ENCODE results near the gene TRIM41.
"Not testable (repeated sequence)": the region's sequence is repeated elsewhere in the genome, so short reads cannot be mapped to it uniquely, and the experiment has no call there.

Gene TRIM41

DNA sequence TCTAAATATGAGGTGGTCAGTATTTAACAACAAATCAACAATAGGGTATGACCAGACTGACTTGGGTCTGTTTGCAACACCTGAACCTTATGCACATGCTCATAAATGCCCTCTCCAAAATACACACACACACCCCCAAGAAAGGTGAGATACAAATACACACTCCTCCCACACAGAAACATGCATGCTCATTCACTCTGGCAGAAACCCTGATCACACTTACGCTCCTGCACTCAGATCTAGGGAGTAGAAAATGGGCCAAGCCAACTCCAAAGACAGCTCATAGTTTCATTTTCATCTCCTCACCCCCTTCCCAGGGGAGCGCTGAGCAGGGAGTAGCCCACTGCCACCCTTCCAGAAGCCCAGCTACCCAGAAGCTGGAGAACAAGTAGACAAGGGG is 29.4 kb upstream of the TRIM41 start:
- DNase-seq = no peak

DNA sequence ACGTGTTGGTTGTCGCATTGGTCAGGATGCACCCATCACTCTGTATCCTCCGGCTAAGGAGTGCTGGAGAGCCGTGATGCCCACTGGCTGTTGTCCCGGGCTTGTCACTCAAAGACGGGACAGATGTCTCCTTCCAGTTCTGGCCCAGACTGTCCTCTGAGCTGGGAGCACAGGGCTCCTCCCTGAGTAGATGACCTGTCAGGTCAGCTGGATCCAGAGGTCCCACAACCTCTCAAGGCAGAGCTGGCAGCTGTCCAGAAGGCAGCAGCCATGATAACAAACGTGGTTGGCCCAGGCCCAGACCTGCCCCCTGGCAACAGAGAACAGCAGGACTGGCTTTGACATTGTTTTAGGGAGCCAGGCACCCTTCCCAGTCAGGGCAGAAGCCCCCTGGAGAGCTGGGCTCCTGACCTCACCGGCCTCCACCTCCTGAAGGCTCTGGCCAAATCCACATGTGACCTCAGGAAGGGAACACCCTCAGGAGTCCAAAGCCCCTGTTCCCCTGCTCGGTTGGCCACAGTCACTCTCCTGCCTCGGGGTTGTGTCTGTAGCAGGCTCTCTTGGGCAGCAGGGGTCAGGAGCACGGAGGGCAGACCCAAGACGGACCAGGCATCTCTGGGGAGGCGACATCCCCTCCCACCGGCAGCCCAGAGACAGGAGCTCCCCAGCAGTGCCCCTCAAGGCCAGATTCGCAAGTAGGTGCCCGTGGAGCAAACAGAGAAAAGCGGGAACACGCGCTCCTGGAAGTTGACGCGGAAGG is 28.4 kb upstream of the TRIM41 start:
- no peak for DNase-seq

DNA sequence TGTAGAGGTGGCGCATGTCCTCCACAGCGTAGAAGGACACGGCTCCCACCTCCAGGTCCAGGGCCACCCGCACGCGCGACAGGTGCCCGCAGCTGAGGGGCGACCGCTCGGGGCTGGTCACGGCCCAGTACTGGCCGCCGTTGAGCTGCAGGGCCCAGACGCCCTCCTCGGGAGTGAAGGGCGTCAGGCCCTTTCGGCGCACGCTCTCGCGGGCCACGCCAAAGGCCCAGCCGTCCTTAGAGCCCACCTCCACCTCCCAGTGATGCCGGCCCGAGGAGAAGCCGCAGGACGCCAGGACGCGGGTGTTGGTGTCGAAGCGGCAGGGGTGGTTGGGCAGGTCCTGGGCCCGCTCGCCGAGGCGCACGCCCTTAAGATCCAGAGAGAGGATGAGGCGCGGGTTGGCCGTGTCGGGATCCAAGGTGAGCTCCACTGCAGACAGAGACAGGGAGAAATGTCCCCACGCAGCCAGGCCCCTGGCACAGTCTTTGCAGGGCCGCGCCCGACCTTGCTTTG is 27.8 kb upstream of the TRIM41 start:
- DNase-seq = no peak

DNA sequence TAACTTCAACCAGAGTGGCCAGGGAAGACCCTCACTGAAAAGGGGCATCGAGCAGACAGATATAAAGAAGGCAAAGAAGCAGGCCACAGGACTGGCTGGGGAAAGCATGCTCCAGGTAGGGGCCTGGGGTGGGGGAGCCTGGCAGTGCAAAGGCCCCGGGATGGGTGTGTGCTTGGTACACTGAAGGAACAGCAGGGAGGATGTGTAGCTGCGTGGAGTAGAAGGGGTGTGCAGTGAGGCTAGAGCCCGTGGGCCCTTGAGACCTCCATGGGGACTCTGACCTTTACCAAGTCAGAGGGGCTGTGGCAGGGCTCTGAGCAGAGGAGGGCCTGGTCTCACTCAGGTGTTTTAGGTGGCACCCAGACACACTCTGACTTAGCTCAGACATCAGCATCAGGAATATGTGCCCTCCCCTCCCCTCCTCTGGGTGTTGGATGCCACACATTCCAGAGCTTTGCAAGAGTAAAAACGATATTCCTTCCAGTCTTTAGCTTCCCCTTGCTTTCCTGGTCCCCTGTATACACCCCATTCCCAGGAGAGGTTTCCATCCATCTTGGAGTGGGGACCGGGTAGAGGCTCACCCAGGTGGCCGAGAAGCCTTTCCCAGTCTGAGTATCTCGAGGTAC is 25.6 kb upstream of the TRIM41 start:
- no peak for DNase-seq

DNA sequence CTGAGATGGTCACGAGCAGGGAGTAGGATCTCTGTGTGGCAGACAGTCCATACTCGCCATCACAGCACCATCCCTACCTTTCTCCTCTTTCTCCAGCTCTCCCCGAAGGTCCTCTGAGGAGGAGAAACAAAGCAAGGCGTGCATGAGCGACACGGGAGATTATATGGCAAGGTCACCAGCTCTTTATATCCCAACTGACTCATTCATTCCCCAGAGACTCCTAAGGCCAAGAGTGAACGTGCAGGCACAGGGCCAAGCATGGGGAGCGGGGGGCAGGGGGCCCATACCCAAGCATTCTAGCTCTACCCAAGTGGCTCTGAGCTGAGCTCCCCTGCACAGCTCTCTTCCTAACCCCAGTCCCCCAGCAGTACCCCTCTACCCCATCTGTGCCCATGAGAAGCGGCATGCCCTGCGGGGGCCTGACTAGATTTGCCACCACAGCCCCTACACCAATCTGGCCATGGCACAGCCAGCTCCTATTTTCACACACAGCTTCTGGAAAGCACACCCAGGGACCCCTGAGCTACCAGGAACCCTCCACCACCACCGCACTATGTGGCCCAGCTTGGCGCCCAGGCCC is 24.9 kb upstream of the TRIM41 start:
- DNase-seq = no peak

DNA sequence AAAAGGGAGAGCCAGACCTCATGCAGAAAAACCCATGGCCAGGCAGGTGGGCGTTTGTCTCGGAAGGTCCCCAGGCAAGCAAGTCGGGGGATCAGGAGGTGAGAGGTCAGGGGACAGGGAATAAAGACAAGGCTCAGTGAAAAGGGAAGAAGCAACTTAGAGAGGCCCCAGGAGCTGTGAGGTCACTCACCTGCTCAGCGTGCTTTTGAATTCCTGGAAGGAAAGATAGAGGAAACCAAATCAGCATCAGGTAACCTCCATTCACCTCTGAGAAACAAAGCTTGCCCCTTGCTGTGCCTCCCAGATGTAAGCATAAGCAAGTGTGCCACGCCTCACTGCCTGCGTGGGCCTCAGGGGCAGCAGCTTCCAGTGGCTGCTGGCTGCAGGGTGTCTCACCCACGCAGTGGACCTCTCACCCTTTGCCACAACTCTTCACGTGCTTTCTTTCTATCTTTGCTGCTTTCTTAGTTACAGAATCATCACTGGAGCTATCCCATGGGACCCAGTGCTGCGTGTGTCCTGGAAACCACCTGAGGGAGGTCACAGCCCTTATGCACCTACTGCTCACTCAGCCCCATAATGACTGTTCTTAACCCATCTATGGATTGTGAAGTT is 24.1 kb upstream of the TRIM41 start:
- no peak for DNase-seq

DNA sequence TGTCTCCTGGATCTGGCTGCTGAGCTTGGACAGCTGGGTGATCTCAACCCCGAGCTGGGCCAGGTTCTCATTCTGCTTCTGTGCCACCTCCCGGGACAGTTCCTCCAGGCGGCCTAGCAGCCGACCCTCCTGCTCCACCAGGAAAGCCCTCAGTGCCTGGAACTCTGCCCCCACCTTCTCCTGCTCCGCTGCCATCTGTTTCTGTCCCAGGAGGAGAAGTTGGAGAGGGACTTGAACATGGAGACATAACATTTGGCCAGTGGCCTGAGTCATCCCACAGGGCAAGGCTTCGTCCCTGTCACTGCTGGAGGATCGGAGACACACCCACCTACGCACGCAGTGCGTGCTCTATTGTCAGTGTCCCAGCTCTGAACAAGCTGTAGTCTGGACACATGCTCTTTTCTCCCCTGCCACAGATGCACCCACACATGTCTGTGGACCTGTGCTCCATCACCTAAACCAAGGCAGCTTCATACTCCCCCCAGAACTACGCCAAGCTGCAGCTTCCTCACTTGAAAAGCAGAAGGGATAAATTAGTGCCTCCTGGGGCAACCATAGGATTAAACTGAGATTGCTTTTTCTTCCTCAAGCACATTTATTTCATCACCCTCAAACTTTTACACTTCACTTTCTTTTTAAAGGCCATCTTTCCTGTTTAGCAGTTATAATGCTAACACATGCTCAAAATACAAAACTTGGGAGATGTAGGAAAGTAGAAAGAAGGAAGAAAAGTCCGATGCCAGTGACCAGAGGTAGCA is 23.0 kb upstream of the TRIM41 start:
- DNase-seq = no peak

DNA sequence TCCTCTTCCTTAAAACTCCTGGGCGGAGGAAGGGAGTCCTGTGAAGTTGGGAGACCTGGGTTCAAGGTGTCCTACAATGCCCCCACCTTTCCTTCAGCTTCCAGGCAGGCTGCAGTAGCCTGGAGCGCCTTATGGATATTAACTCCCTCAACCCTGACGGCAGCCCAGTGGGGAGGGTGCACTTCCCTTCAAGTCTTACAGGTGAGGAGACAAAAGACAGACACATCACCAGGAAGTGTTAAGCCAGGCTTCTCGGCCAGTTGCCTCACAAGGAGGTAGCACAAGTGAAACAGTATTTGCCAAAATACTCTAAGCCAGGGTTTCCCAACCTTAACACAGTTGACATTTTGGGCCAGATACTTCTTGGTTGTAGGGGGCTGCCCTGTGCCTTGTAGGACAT is 22.3 kb upstream of the TRIM41 start:
- no peak for DNase-seq

DNA sequence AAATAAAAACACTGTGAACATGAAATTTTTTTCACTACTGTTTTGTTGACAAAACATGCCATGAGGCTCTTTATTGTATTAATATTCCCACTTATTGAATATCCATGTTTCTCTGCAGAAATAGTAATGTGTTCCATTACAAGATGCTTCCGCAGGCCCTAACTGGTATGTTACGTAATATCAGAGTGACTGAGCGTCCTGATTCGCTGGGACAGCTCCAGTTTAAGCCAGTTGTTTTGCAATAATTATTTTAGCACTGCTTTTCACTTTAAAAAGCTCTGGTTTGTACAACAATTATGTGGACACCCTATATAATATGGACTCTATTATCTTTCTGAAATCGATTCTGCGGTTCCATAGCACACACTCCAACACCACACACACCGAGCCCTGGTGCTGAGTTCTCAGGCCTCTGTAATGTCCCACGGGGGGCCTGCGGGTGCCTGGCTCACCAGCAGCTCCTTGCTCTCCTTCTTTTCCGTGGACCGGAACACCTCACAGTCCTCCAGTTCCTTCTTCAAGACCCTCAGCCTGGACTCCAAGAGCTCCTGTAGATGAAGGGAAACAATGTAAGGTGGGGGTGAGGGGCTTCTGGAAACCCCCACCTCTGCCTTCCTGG is 19.9 kb upstream of the TRIM41 start:
- no peak for DNase-seq

DNA sequence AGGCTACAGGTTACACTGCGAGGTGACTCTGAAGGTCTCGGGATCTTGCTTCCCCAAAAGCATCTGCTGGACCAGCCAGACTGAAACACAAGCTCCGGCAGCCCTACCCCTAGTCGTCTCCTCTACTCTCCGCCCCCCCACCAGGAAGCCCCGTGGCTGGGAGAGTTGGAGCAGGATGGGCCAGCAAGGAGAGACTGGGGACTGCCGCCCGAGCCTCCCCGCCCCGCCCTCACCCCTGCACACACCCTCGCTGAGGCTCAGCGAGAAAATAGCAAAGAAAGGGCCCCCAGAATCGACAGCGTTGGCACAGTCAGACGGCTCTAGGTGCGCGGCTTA is 19.3 kb upstream of the TRIM41 start:
- DNase-seq = no peak

DNA sequence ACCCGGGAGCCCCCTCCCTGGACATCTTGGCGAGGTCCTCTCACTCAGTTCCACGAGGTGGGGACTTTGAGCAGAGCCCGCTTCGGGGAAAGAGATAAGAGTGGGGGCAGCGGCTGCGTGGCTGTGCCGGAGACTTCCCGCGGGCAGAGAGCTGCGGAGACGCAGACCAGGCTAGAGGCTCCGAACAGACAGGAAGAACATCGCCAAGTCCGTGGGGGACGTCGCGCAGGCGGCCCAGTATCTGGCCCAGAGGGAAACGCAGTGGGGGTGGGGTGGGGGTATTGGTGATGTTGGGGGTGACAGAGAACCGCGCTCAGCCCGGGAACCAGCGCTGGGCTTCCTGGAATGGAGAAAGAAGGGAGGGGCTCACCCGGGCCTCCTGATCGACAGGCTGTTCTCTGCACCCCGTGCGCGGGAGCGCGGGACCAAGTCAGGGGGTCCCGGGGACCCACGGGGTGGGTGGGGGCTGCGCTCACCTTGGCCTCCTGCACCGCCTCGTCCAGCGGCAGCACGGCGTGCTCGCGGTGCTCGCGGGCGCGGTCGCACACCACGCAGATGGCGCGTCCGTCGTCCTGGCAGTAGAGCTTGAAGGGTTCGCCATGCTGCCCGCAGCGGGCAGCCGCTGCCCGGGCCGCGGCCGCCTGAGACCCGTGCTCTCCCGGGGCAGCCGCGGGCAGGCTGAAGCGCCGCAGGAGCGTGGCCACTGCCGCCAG is 18.8 kb upstream of the TRIM41 start:
- DNase-seq = no peak

DNA sequence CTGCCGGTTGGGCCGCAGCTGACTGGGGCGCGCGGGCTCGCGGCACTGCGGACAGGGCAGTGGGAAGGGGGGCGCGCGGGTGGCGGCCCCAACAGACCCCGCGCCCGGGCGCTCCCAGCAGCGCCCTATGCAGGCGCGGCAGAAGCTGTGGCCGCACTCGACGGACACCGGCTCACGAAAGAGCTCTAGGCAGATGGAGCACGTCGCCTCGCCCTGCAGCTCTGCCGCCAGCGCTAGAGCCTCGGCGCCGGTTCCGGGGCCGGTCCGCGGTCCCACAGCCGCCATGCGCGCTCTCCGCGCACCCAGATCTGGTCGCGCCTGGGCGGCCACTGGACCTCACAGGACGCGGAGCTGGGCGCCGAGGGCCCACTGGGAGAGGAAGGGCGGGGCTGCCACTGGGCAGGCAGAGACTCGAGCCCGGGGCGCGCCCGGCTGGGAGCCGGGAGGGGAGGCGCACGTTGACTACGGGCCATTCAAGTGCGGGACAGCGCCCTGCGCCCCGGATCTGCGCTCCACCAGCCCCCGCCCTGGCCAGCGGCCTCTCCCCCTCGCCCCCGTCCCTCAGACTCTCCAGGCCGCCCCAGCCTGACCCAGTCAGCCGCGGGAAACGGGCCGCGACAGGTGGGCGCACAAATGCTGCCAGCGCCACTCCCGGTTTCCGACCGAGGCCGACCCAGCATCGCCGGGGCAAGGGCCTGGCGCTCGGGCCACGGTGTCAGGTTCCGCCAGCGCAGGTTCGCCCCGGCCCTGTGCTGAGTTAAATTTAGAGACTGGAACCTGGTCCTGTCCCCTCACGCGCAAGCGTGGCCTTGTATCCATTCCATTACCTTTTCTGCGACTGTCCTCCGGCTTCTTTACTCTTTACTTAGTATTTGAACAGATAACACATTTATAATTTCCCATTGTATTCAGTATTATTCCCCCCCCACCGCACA is 18.0 kb upstream of the TRIM41 start, which contains the start of gene TRIM7:
TRIM7 (minus strand) TSS at position 371 of the 935 bp plus-strand sequence; CDS start at position 285, 86 bp downstream.
- DNase-seq = no peak

DNA sequence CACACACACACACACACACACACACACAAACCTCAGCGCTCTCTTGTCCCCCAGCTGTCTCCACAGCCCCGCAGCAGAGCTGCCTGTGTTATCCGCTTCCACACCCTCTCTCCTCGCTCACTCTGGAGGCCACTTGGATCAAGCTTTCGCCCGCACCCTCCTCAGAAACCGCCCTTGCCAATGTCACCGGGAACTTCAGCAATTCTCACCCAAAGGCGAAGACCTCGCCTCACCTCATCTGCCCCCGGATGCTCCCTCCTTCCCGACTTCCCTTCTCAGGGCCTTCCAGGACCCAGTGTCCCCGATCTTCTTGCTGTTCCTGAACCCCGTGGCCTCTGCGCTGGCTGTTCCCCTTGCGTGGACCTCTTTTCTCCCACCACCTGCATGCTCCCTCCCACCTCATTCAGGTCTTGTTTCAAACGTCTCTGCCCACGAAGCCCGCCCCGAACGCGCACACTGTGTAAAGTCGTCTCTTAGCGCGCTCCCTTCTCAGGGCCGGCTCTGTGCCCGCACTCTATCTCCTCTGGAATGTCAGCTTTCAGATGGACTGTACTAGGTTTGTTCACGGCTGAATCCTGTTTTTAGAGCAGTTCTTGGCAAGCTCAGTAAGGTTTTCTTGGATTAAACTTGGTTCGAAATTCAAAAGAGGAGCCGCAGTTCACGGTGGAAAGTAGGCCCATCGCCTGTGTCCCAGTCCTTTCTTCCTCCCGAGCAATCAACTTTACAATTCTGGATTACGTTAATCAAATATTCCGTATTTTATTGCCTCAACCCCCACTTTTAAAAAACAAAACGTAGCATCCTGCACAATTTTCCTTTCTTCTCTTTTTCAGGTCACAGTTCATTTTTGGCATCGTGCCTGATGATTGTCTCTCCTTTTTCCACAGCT is 17.1 kb upstream of the TRIM41 start:
- DNase-seq = no peak

DNA sequence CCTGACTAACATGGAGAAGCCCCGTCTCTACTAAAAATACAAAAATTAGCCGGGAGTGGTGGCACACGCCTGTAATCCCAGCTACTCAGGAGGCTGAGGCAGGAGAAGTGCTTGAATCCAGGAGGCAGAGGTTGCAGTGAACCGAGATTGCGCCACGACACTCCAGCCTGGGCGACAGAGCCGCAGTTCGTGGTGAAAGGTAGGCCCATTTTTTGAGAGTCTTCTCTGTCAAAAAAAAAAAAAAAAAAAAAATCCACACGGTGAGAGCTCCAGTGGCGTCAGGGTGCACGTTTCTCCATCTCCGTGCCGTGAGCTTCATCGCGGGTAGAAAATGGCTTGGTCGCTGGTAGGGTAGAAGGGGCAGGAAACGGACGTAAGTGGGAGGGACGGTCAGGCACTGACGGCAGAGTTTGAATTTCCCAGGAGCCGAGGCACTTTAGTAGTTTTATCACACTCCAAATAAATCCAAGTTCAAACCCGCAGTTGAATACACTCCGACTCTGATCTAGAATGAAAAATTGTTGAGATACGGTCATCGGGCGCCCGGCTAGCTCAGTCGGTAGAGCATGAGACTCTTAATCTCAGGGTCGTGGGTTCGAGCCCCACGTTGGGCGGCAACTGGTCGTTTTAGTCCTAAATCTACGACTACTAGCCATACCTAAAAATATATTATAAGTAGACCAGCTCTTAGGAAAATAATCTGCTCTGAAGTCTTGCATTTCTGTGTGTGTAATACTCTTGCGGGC is 15.7 kb upstream of the TRIM41 start:
- DNase-seq = peak; percentile 86

DNA sequence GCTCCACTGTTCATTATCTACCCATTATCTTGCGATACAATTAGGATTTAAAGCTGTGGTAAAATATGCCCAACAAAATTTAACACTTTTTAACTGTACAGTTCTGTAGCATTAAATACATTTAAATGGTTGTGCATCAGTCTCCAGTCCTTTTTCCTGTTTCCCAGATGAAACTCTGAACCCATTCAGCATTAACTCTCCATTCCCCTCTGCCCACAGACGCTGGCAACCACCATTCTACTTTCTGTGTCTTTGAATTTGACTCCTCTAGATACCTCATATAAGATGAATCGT is 15.2 kb upstream of the TRIM41 start:
- DNase-seq = no peak

DNA sequence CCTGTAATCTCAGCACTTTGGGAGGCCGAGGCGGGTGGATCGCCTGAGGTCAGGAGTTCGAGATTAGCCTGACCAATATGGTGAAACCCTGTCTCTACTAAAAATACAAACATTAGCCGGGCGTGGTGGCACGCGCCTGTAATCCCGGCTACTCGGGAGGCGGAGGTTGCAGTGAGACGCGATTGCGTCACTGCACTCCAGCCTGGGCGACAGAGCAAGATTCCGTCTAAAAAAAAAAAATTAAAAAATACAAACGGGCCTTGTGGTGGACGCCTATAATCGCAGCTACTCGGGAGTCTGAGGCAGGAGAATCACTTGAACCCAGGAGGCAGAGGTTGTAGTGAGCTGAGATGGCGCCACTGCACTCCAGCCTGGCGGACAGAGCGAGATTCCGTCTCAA is 14.1 kb upstream of the TRIM41 start:
- DNase-seq = not testable (repeated sequence)

DNA sequence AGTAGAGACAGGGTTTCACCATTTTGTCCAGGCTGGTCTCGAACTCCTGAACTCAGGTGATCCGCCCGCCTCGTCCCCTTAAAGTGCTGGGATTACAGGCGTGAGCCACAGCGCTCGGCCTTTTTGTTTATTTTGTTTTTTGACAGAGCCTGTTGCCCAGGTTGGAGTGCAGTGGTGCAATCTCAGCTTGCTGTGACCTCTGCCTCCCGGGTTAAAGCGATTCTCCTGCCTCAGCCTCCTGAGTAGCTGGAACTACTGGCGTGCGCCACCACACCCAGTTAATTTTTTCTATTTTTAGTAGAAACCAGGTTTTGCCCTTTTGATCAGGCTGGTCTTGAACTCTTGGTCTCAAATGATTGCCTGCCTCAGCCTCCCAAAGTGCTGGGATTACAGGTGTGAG is 12.9 kb upstream of the TRIM41 start:
- DNase-seq = not testable (repeated sequence)

DNA sequence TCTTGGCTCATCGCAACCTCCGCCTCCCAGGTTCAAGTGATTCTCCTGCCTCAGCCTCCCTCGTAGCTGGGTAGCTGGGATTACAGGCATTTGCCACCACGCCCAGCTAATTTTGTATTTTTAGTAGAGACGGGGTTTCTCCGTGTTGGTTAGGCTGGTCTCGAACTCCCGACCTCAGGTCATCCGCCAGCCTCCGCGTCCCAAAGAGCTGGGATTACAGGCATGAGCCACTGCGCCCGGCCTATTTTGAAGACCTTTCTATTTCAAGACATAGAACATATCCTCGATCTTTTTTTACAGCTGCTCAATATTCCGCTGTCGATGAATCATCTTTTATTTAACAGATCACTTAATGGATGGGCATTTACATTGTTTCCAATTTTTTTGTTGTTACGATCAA is 12.4 kb upstream of the TRIM41 start:
- not testable (repeated sequence) for DNase-seq

DNA sequence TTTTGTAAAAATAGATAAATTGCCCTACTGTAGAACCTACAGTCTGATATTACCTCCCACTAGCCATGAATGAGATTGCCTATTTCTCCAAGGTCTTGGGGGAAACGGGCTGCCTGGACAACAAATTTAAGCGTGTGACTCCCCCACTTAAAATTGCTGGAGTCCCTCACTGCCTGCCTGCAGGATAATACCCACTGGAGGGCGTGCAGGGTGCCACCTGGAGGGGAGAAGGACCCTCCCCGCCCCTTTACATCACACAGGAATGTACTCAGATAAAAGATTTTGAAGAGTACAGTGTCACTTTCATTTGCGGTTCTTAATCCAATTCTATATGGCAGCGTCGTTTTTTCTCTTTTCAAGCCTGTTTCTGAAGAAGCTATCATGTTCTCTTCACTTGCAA is 11.9 kb upstream of the TRIM41 start:
- no peak for DNase-seq

Measured in CD4-positive, alpha-beta T cell treated with Interleukin-12 subunit alpha and Interleukin-12 subunit beta, for 1 hour (primary cell).